ENCODE data around the gene NUCB1.
A peak's percentile ranks its signal among the peaks of the same experiment; 100 is the strongest.

NUCB1 gene

GRCh38 chr19:48934837-48935236, 34.7 kb downstream of the NUCB1 start:
- DNase-seq (ENCODE audit: low read depth in 2 of 2): no peak

DNA sequence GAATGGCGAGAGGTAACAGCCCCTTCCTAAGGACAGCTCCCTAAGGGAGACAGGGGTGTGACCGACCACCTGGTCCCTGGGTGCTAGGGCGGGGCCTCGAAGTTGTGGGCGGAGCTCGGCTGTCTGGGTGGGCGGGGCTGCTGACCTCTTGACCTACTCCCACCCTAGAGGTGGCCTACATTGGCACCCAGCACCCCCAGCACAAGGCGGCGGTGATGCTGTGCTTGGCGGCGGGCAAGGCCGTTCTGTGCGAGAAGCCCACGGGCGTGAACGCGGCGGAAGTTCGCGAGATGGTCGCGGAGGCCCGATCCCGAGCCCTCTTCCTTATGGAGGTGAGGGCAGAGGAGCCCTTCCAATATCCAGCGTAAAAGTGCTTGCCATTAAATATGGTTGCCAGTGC, 35.8 kb downstream of the NUCB1 start:
- DNase-seq (ENCODE audit: low read depth in 2 of 2): no peak

DNA sequence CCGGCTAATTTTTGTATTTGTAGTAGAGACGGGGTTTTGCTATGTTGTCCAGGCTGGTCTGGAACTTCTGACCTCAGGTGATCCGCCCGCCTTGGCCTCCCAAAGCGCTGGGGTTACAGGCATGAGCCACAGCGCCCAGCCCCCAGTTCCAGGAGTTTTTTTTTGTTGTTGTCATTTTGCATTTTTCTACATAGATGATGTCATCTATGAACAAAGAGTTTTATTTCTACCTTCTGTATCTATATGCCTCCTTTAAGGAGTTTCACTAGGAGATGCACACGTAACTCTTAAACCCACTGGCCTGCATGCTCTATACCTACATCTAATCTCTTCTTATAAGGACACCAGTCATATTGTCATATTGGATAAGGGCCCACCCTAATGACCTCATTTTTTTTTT, 38.1 kb downstream of the NUCB1 start:
- DNase-seq (ENCODE audit: low read depth in 2 of 2): no peak

DNA sequence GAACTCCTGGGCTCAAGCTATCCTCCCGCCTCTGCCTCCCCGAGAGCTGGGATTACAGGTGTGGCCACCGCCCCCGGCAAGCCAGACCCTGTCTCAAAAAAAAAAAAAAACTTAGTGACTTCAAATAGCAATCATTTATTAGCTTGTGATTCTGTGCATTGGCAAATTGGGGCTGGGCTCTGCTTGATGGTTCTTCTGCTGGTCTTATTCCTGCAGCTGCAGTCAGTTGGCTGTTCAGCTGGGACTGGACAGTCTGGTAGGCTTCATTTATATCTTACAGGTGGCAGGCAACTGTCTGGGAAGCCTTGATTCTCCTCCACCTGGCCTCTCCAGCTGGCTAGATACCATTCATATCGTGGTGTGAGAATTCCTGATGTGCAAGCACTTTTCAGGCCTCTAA, 40.8 kb downstream of the NUCB1 start:
- DNase-seq (ENCODE audit: low read depth in 2 of 2): no peak

- no peak for DNase-seq (ENCODE audit: low read depth in 2 of 2)
Measured at GRCh38 chr19:48943081-48943480, 43.0 kb downstream of the NUCB1 start.

GRCh38 chr19:48945415-48945814, 45.3 kb downstream of the NUCB1 start:
- no peak for DNase-seq (ENCODE audit: low read depth in 2 of 2)

DNA sequence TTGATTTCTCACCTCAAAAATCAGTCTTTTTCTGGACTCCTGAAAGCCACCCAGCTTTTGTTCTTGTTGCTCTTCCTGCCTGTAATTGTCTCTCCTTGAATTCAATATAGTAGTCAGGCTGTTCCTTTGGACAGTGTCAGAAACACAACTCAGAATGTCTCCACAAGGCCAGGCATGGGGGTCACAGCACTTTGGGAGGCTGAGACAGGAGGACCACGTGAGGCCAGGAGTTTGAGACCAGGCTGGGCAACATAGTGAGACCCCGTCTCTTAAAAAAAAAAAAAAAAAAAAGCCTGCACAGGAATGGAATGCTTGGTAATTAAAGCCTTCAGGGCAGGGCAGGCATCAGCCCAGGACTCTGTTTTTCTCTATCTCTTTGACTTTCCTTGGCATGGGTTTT, 45.7 kb downstream of the NUCB1 start:
- no peak for DNase-seq (ENCODE audit: low read depth in 2 of 2)

DNA sequence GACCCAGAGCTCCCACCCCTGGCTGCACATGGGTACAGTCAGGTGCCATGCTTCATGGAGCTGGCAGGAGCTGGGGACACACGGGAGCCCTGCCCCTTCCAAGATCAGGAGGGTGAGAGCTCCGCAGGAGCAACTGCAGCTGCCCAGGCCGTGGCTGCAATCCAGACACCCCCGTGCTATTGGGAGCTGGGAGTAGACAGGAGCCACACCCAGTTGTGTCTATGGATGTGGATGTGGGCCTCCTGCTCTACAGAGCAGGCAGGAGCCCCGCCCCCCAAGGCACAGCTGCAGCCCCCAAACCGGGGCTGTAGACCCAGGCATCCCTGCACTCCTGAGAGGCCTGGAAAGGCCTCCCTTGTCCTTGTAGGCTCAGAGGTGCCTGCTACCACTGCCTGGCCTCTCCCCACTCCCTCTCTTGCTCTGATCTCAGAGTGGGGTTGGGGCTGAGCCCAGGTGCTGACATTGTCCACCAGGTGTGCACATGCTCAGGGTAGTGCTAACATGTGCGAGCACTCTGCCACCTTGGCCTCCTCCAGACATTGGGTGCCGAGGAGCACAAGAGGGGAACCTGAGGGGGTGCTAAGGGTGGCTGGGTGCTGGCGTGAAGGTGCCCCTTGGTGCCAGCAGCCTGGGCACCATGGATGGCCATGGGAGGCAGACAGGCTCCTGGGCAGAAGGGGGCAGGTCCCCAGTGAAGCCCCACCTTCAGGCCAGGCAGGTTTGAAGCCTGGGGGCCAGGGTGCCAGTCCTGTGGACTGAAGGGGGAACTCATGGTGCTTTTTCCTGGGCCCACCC, 46.5 kb downstream of the NUCB1 start:
- no peak for DNase-seq (ENCODE audit: low read depth in 2 of 2)

- DNase-seq (ENCODE audit: low read depth in 2 of 2): no peak
Measured at GRCh38 chr19:48947258-48947542, 47.1 kb downstream of the NUCB1 start.

DNA sequence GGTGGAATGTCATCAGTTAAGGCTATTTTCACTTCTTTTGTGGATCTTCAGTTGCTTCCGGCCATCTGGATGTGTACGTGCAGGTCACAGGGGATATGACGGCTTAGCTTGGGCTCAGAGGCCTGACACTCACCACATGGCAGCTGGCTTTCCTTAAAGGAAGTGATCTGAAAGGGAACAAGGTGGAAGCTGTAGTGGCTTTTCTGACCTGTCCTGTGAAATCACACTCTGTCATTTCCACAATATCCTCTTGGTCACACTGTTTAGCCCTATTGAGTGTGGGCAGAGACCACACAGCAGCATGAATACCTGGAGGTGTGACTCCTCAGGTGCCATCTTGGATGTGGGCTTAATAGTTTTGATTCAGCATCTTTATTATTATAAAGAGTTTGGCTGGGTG, 50.0 kb downstream of the NUCB1 start:
- no peak for DNase-seq (ENCODE audit: low read depth in 2 of 2)

DNA sequence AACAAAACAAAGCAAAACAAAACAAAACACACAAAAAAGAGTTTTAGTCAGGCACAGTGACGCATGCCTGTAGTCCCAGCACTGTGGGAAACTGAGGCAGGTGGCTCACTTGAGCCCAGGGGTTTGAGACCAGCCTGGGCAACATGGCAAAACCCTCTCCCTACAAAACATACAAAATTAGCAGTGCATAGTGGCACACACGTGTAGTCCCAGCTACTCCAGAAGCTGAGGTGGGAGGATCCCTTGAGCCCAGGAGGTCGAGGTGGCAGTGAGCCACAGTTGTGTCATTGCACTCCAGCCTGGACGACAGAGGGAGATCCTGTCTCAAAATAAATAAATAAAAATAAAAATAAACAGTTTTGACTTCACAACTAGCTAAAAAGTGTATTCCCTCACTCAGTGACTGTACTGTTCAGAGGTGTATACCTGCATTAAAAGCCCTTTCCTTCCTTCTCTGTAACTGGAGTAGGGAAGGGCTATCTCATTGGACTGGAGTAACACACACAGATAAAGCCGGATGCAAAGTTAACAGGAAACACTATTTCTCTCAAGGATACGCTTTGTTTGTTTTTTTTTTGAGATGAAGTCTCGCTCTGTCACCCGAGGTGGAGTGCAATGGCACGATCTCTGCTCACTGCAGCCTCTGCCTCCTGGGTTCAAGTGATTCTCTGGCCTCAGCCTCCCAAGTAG, 50.9 kb downstream of the NUCB1 start:
- no peak for DNase-seq (ENCODE audit: low read depth in 2 of 2)

DNA sequence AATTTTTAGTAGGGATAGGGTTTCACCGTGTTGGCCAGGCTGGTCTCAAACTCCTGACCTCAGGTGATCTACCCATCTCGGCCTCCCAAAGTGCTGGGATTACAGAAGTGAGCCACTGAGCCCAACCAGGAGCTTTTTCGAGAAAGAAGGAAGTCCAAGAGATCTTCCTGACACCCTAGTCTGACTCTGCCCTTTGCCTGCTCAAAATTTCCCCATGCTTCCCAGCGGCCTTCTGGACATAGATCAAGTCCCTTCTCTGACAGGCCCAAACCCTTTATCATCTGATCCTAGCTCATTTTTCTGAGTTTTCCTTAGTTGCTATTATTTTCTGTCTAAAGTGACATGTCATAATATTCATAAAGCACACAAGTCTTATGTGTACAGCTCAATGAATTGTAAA, 53.0 kb downstream of the NUCB1 start:
- DNase-seq (ENCODE audit: low read depth in 2 of 2): no peak

- DNase-seq (ENCODE audit: low read depth in 2 of 2): no peak
Measured at GRCh38 chr19:48953990-48954594, 54.0 kb downstream of the NUCB1 start.

- DNase-seq (ENCODE audit: low read depth in 2 of 2): peak; percentile 66 to 76
Measured at GRCh38 chr19:48954595-48955307, 54.6 kb downstream of the NUCB1 start, which contains the start of gene BAX. TSS of gene BAX (plus strand) at chr19:48954875. CDS start at chr19:48954929, 54 bp downstream.

- no peak for DNase-seq (ENCODE audit: low read depth in 2 of 2)
Measured at GRCh38 chr19:48955308-48955958, 55.3 kb downstream of the NUCB1 start.

- no peak for DNase-seq (ENCODE audit: low read depth in 2 of 2)
Measured at GRCh38 chr19:48958006-48958405, 57.9 kb downstream of the NUCB1 start.

DNA sequence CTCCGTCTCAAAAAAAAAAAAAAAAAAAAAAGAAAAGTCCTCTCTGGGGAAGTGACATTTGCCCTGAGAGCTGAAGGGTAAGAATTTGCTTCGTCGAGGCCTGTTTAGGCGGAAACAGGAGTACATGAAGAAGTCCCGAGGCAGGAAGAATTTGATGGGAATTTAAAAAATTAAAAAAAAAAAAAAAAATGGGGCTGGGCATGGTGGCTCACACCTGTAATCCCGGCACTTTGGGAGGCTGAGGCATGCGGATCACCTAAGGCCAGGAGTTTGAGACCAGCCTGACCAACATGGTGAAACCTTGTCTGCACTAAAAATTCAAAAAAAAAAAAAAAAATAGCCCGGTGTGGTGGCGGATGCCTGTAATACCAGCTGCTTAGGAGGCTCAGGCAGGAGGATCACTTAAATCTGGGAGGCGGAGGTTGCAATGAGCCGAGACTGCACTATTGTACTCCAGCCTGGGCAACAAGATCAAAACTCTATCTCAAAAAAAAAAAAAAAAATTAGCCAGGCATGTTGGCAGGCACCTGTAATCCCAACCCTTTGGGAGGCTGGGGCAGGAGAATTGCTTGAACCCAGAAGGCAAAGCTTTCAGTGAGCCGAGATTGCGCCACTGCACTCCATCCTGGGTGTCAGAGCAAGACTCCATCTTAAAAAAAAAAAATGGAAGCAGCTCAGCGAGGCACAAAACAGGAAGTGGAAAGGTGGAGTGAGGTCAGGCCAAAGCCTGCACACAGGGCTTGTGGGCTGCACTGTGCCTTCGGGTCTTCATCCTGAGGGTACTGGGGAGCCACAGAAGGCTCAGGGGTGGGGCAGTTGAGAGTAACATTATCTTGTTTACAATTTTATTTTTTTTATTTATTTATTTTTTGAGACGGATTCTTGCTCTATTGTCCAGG, 59.5 kb downstream of the NUCB1 start:
- DNase-seq (ENCODE audit: low read depth in 2 of 2): no peak

- DNase-seq (ENCODE audit: low read depth in 2 of 2): no peak
Measured at GRCh38 chr19:48961051-48961649, 61.0 kb downstream of the NUCB1 start.

- DNase-seq (ENCODE audit: low read depth in 2 of 2): no peak
Measured at GRCh38 chr19:48961673-48962028, 61.5 kb downstream of the NUCB1 start.

DNA sequence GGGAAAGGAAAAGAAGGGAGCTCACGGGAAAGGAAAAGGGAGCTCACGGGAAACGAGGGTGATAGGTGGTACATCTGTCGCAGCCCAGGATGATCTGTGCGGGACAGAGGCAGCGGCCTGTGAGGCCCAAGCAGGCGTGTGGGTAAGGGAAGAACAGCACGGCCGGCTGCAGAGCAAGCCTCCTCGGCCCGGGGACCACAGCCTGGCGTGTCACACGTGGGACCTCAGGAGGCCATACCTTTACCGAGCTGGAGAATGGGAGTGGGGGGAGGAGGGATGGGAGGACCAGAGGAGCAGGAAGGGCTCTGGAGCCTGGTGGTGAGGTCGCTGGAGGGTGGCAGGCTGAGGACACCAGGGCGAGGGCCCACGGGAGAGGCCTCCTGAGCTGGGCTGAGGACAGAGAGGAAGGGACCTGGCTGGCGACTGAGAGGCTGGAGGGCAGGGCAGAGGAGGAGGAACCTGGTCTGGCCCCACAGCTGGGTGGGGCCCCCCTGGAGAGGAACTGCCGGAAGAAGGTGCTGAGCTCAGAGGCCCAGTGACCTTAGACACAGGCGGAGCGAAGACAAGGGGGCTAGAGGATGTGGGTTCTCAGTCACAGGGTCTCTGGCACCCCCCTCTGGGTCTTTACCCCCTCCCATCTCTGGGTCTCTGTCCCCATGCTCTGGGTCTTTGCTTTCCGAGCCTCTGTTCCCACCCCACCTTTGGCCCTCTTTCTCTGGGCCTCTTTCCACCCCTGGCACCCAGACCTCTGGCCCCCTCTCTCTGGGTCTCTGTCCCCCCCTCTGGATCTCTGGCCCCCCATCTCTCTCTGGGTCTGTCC, 62.1 kb downstream of the NUCB1 start:
- DNase-seq (ENCODE audit: low read depth in 2 of 2): no peak

Measured in stimulated activated CD8-positive, alpha-beta memory T cell treated with anti-CD3 and anti-CD28 coated beads, Interleukin-2, amount 100 ng/mL, for 1 hour (primary cell).